ENCODE data around the gene MCTP1.

MCTP1 gene

DNA sequence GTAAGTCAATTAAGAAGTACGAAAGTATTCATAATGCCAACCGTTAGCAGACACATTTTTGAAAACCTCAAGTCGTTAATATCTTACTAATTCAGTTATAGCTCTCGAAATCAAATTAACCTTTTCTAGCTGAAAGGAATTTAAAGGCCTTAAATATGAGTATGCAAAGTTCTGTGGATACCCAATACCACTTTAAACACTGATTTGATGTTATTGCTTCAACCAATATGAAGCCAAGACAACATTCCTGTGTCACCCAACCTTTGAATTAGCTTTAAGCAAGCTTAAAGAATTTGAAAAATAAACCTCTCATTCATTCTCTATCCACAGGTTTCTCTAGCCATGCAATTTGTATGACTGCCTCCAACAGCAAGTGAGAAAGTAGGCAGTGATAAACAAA, 204.5 kb downstream of the MCTP1 start:
- no peak overlapping the region for H3K4me3 ChIP-seq (ENCODE audit: low read depth, low read length)
- H3K27me3 ChIP-seq (ENCODE audit: control insufficient read depth, insufficient read depth, low read length), result no peaks in the 10 kb centered on the region
- H3K36me3 ChIP-seq (ENCODE audit: control insufficient read depth, insufficient read depth, low read length), result no peaks in the 10 kb centered on the region
- H3K4me1 ChIP-seq, result no peaks in the 10 kb centered on the region
- no peak overlapping the region for H3K9ac ChIP-seq
- TF ChIP-seq, protein P1, sequence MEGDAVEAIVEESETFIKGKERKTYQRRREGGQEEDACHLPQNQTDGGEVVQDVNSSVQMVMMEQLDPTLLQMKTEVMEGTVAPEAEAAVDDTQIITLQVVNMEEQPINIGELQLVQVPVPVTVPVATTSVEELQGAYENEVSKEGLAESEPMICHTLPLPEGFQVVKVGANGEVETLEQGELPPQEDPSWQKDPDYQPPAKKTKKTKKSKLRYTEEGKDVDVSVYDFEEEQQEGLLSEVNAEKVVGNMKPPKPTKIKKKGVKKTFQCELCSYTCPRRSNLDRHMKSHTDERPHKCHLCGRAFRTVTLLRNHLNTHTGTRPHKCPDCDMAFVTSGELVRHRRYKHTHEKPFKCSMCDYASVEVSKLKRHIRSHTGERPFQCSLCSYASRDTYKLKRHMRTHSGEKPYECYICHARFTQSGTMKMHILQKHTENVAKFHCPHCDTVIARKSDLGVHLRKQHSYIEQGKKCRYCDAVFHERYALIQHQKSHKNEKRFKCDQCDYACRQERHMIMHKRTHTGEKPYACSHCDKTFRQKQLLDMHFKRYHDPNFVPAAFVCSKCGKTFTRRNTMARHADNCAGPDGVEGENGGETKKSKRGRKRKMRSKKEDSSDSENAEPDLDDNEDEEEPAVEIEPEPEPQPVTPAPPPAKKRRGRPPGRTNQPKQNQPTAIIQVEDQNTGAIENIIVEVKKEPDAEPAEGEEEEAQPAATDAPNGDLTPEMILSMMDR (IDR thresholded peaks at IDR 0.05), result no peak
- no peak overlapping the region for H3K4me2 ChIP-seq (ENCODE audit: low read length)
- no peak overlapping the region for H2AFZ ChIP-seq
- H3K27ac ChIP-seq, result no peak overlapping the region
- no peaks in the 10 kb centered on the region for H3K9me3 ChIP-seq (ENCODE audit: control insufficient read depth, low read length)
- H3K79me2 ChIP-seq, result no peaks in the 10 kb centered on the region

DNA sequence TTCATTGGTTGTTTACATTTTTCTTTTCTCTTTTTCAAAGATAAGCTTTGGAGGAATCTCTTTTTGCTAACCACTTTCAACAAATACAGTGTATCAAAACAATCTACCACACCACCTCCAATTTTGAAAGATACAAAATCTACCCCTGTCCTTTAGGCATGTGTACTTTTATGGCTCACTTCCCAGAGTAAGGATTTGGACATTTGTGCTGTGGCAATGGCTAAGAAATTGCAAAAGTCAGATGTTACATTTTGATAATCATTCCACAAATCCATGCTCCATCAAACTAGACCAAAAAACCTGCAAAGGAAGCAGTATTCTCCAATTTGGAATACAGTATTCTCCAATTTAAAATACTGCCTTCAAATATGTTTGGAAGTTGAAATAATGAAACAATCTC, 204.9 kb downstream of the MCTP1 start:
- no peak overlapping the region for H3K27ac ChIP-seq
- no peak overlapping the region for H3K4me3 ChIP-seq (ENCODE audit: low read depth, low read length)

GRCh38 chr5:95078868-95079267, 206.0 kb downstream of the MCTP1 start:
- H3K4me3 ChIP-seq (ENCODE audit: low read depth, low read length), result no peak overlapping the region
- no peaks in the 10 kb centered on the region for H3K4me1 ChIP-seq
- H3K9me3 ChIP-seq (ENCODE audit: control insufficient read depth, low read length), result no peaks in the 10 kb centered on the region
- H3K27ac ChIP-seq, result no peak overlapping the region
- no peak overlapping the region for H3K9ac ChIP-seq
- no peak overlapping the region for H2AFZ ChIP-seq
- no peak overlapping the region for H3K4me2 ChIP-seq (ENCODE audit: low read length)
- no peaks in the 10 kb centered on the region for H3K79me2 ChIP-seq
- no peaks in the 10 kb centered on the region for H3K36me3 ChIP-seq (ENCODE audit: control insufficient read depth, insufficient read depth, low read length)
- H3K27me3 ChIP-seq (ENCODE audit: control insufficient read depth, insufficient read depth, low read length), result no peaks in the 10 kb centered on the region
- TF ChIP-seq, protein P1 (IDR thresholded peaks at IDR 0.05), result no peak

More for the DNA sequence above, 204.9 kb downstream of the MCTP1 start:
- H3K27me3 ChIP-seq (ENCODE audit: control insufficient read depth, insufficient read depth, low read length), result no peaks in the 10 kb centered on the region
- H3K36me3 ChIP-seq (ENCODE audit: control insufficient read depth, insufficient read depth, low read length), result no peaks in the 10 kb centered on the region
- H3K4me2 ChIP-seq (ENCODE audit: low read length), result no peak overlapping the region
- no peaks in the 10 kb centered on the region for H3K79me2 ChIP-seq
- no peaks in the 10 kb centered on the region for H3K9me3 ChIP-seq (ENCODE audit: control insufficient read depth, low read length)
- no peak overlapping the region for H3K9ac ChIP-seq
- no peak overlapping the region for H2AFZ ChIP-seq
- TF ChIP-seq, protein P1 (IDR thresholded peaks at IDR 0.05), result no peak
- no peaks in the 10 kb centered on the region for H3K4me1 ChIP-seq

DNA sequence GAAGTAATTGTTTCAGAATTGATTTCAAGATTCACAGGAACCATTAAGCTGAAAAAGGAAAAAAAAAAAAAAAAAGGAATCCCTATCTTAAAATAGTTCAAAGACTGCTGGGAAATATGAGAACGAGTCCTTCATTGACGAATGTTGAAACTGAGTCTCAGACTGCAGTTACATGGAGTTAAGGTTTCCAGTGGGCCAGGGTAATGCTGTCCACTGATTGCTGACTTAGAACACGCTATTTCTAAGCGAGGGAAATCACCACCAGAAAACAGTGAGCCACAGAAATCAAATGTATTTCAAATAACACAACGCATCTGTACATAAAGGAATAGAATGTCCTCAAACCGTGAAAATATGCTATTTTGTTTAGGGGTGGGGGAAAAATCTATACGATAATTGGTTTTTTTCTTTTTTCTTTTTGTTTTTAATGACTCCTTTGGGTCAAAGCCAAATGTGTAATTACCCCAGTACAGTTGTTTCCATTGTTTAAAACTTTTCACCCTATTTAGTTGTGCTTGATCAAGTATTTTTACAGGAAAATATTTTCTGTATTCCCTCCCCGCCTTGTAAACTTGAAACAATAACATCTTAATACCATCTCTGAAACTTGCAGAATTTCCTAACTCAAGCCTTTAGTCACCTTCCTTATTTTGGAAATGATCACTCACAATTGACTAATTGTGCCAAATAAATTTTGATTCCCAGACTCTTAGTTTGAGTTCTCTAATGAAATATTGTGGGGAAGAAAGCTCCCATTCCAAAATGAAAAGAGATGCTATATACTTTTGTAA, 208.3 kb downstream of the MCTP1 start:
- Histone ChIP-seq H3K4me3 (ENCODE audit: low read depth, low read length) (no peak overlapping the region), H3K9me3 (ENCODE audit: control insufficient read depth, low read length) (no peaks in the 10 kb centered on the region), H3K79me2 (no peaks in the 10 kb centered on the region), H3K4me1 (no peaks in the 10 kb centered on the region), H3K36me3 (ENCODE audit: control insufficient read depth, insufficient read depth, low read length) (no peaks in the 10 kb centered on the region), H3K27ac (no peak overlapping the region), H3K4me2 (ENCODE audit: low read length) (no peak overlapping the region), H2AFZ (no peak overlapping the region), H3K27me3 (ENCODE audit: control insufficient read depth, insufficient read depth, low read length) (no peaks in the 10 kb centered on the region), H3K9ac (no peak overlapping the region)
- TF ChIP-seq, protein P1 (IDR thresholded peaks at IDR 0.05), result no peak

GRCh38 chr5:95075111-95075510, 209.8 kb downstream of the MCTP1 start:
- Histone ChIP-seq H3K79me2 (no peaks in the 10 kb centered on the region), H3K36me3 (ENCODE audit: control insufficient read depth, insufficient read depth, low read length) (no peaks in the 10 kb centered on the region), H3K4me1 (no peaks in the 10 kb centered on the region), H2AFZ (no peak overlapping the region), H3K27me3 (ENCODE audit: control insufficient read depth, insufficient read depth, low read length) (no peaks in the 10 kb centered on the region), H3K27ac (no peak overlapping the region), H3K4me3 (ENCODE audit: low read depth, low read length) (no peak overlapping the region), H3K4me2 (ENCODE audit: low read length) (no peak overlapping the region), H3K9me3 (ENCODE audit: control insufficient read depth, low read length) (no peaks in the 10 kb centered on the region), H3K9ac (no peak overlapping the region)
- TF ChIP-seq, protein P1 (IDR thresholded peaks at IDR 0.05), result no peak

Measured in parathyroid adenoma (tissue), 2 donors.